Testis (tissue), 3 donors: ENCODE results near the gene SHE. TPM values are rescaled to one million over a fixed set of nuclear protein-coding genes. Genes with fewer than 3 reads are reported as not detected.

Experiments used
- DNase-seq: peaks from one replicate; pipeline ENCODE4 v3.0.0-alpha.2; 2019
- H3K27ac ChIP-seq, 2 donors: fragments of 200-600 bp; sonication (generic); one replicate each; pipeline ENCODE4 v1.5.1; 2019
- H3K27me3 ChIP-seq: fragments of 200-600 bp; sonication (generic); one replicate; pipeline ENCODE4 v1.5.1; 2019
- H3K36me3 ChIP-seq: fragments of 200-600 bp; sonication (generic); one replicate; pipeline ENCODE4 v1.5.1; 2017; ENCODE audit warnings: low read depth; ENCODE audit errors: missing control alignments
- H3K4me1 ChIP-seq: fragments of 200-600 bp; sonication (generic); one replicate; pipeline ENCODE4 v1.5.1; 2019
- H3K4me3 ChIP-seq, 2 donors: fragments of 200-600 bp; sonication (generic); one replicate each; pipeline ENCODE4 v1.5.1; 2017 to 2019
- H3K9me3 ChIP-seq: fragments of 200-600 bp; sonication (generic); one replicate; pipeline ENCODE4 v1.5.1; 2017
- POLR2A ChIP-seq: fragments of 450-650 bp; IDR thresholded peaks from one replicate; pipeline ENCODE4 v1.6.1; 2017; ENCODE audit warnings: antibody characterized with exemption, mild to moderate bottlenecking, moderate library complexity
- WGBS, 2 donors: methylation state at CpG; one replicate each; pipeline ENCODE4 v1.1.5; 2018; 5-methylcytosine and 5-hydroxymethylcytosine counted together
- intact Hi-C: fragments of 100-400 bp; cut with DNase I; formaldehyde crosslinking; loops from one replicate; pipeline ENCODE4 v1.15.1; 2023; ENCODE audit warnings: low total_unique reads
- polyA plus RNA-seq: library from polyadenylated mRNA; stranded (reverse); fragments of 350-450 nt; fragmentation: Illumina TruSeq; extraction: RNeasy Lipid Tissue Mini Kit (QIAGEN cat#74804); gene quantifications from one replicate; pipeline ENCODE4 v1.2.3, GENCODE V29; 2014; ENCODE audit warnings: low read depth, low replicate concordance; ENCODE audit not compliant: insufficient read depth
- total RNA-seq, 2 donors: library from RNA; depleted of rRNA; stranded (reverse); fragments of >200 nt; gene quantifications; one replicate each; pipeline ENCODE4 v1.2.3, GENCODE V29; 2016
- TF ChIP-seq, protein P1 (sequence below), 3 experiments: fragments of 450-650 bp in 2 of 3; fragments of 200-600 bp in 1 of 3; sonication (generic) in 1 of 3; IDR thresholded peaks; one replicate each; pipeline ENCODE4 v1.5.1; 2016 to 2019; ENCODE audit warnings: antibody characterized with exemption in 3 of 3, mild to moderate bottlenecking in 2 of 3, moderate library complexity in 1 of 3

The SHE gene
- total and polyA plus RNA-seq, 3 donors from 2014 or later, result 50.9 to 57.9 (median 53.7) TPM

GRCh38 chr1:154454386-154455120 is 47.7 kb downstream of the SHE start:
- intact Hi-C loops, result no loop called here
- Histone ChIP-seq H3K4me1 (no peaks in the 10 kb centered on the region), H3K4me3 (no peak overlapping the region), H3K36me3 (no peaks in the 10 kb centered on the region), H3K9me3 (no peaks in the 10 kb centered on the region), H3K27me3 (no peaks in the 10 kb centered on the region), H3K27ac (no peak overlapping the region)
- 79 to 80% methylated on average over 5 of the region's 5 CpGs for WGBS, 2 donors
- no peak for TF ChIP-seq POLR2A
- TF ChIP-seq, protein P1, sequence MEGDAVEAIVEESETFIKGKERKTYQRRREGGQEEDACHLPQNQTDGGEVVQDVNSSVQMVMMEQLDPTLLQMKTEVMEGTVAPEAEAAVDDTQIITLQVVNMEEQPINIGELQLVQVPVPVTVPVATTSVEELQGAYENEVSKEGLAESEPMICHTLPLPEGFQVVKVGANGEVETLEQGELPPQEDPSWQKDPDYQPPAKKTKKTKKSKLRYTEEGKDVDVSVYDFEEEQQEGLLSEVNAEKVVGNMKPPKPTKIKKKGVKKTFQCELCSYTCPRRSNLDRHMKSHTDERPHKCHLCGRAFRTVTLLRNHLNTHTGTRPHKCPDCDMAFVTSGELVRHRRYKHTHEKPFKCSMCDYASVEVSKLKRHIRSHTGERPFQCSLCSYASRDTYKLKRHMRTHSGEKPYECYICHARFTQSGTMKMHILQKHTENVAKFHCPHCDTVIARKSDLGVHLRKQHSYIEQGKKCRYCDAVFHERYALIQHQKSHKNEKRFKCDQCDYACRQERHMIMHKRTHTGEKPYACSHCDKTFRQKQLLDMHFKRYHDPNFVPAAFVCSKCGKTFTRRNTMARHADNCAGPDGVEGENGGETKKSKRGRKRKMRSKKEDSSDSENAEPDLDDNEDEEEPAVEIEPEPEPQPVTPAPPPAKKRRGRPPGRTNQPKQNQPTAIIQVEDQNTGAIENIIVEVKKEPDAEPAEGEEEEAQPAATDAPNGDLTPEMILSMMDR (IDR thresholded peaks at IDR 0.05), result no peak
- DNase-seq, result no peak

DNA sequence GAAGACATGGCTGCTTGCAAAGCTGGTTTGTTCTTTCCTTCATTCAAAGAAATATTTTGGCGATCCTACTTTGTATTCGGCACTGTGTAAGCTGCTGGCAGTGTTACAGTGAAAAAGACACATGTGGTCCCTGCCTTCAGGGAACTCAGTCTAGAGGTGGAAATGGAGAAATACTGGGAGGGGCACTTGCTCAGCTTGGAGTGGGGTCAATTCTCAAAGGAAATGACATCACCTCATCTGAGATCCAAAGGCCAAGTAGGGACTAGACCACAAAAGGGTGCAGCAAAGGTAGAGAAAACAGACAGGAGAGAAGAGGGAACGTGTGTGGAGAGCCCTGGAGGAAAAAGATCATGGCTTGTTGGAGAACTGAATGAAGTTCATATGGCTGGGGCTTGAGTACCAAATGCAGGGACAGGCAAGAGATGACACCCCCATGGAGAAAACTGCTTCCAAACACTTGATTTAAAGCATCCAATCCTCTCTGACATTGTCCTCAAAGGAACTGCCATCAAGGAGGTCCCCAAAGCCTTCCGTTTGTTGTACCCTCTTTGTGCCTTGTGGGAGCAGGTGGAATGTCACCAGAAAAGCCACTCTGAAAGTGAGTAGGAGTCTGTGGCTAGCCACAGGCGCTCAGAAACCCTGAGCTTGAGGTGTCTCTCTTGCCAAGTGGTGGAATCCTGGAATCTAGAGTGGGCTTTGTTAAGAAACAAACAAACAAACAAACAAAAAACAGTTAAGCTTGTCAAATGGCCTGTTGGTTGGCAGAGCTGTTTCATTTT is 48.4 kb downstream of the SHE start:
- Histone ChIP-seq H3K4me3 (no peak overlapping the region), H3K27ac (no peak overlapping the region), H3K4me1 (no peaks in the 10 kb centered on the region), H3K27me3 (no peaks in the 10 kb centered on the region), H3K9me3 (no peaks in the 10 kb centered on the region), H3K36me3 (no peaks in the 10 kb centered on the region)
- no peak for DNase-seq
- WGBS, 2 donors, result 61 to 66% methylated on average over 5 of the region's 5 CpGs
- intact Hi-C loops, result no loop called here
- TF ChIP-seq POLR2A, result no peak
- TF ChIP-seq, protein P1 (IDR thresholded peaks at IDR 0.05), result no peak

DNA sequence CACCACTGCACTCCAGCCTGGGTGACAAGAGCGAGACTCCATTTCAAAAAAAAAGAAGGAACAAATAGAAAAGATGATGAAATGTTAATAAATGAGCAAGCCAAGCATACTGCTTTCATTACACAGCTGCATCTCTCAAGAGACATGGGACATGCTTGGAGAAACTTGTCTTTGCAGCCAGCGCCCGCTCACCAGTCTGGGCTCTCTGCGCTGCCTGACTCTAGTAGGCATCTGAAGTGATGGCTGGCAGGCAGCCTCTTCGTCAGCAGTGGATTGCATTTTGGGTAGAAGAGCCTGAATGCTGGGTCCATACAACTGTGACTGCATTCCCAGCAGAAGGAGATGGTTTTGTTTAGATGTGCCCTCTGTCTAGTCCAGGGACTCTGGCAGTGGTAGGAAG is 49.1 kb downstream of the SHE start:
- no peak for DNase-seq
- Histone ChIP-seq H3K27ac (no peak overlapping the region), H3K27me3 (no peaks in the 10 kb centered on the region), H3K4me1 (no peaks in the 10 kb centered on the region), H3K36me3 (no peaks in the 10 kb centered on the region), H3K4me3 (no peak overlapping the region), H3K9me3 (no peaks in the 10 kb centered on the region)
- WGBS, 2 donors, result 82 to 94% methylated on average over 5 of the region's 5 CpGs
- TF ChIP-seq, protein P1 (IDR thresholded peaks at IDR 0.05), result no peak
- no peak for TF ChIP-seq POLR2A
- intact Hi-C loops, result no loop called here

GRCh38 chr1:154448331-154448811 is 53.8 kb downstream of the SHE start:
- Histone ChIP-seq H3K9me3 (no peaks in the 10 kb centered on the region), H3K36me3 (no peaks in the 10 kb centered on the region), H3K27ac (no peak overlapping the region), H3K4me1 (no peaks in the 10 kb centered on the region), H3K27me3 (no peaks in the 10 kb centered on the region), H3K4me3 (no peak overlapping the region)
- intact Hi-C loops, result no loop called here
- TF ChIP-seq POLR2A, result no peak
- TF ChIP-seq, protein P1 (IDR thresholded peaks at IDR 0.05), result no peak
- no peak for DNase-seq
- 79 to 86% methylated on average over 7 of the region's 7 CpGs for WGBS, 2 donors
